Pulmonary artery endothelial cell (primary cell): Measurements from ENCODE around the gene ERH. TPM values are rescaled to one million over a fixed set of nuclear protein-coding genes. Genes with fewer than 3 reads are reported as not detected.
"Not testable (repeated sequence)": the region's sequence is repeated elsewhere in the genome, so short reads cannot be mapped to it uniquely, and the experiment has no call there.

Experiments
- DNase-seq: peaks from one replicate; pipeline ENCODE4 v3.0.0-alpha.2; 2011; ENCODE audit warnings: low read depth, low spot score
- total RNA-seq: library from RNA; depleted of rRNA; stranded (reverse); fragments of >200 nt; gene quantifications from 2 replicates; pipeline ENCODE4 v1.2.3, GENCODE V29; 2014

The ERH gene
- total RNA-seq = 183 and 199 TPM in 2 replicates

GRCh38 chr14:69398053-69398817, at the start of gene ERH, which contains the start of gene SLC39A9:
Gene ERH (minus strand): TSS chr14:69398299. CDS start chr14:69398233, 66 bp downstream.
Gene SLC39A9 (plus strand): TSS chr14:69398692. CDS start chr14:69399370, 678 bp downstream.
- peak; percentile 90 for DNase-seq

DNA sequence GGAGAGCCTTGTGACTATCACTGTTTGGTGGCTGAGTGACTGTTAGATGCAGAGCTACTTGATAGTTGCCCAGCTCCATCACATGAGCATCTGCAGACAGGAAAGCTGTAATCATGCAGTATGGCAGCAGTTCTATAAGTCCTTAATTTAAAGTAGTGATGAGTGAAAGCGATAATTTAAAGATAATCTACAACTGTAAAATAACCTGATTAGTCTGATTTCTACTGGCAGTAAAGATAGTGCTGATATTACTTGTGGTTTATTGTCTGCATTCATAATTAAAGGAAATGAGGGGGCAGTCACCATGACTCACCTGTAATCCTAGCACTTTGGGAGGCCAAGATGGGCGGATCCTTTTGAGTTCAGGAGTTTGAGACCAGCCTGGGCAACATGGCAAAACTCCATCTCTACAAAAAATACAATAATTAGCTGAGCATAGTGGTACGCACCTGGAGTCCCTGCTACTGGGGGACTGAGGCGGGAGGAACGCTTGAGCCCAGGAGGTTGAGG, 45.3 kb upstream of the ERH start:
- no peak for DNase-seq

DNA sequence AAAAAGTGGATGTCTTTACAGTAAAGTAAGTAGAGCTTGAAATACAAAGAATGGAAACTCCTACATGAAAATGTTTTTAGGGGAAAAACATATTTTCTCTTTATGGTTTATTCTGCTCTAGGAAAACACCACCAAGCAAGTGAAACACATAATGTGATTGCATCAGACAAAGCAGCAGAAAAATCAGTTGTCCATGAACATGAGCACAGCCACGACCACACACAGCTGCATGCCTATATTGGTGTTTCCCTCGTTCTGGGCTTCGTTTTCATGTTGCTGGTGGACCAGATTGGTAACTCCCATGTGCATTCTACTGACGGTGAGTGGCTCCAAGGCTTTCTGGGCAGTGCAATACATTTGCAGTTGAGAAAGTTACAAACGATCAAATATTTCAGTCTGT, 43.8 kb upstream of the ERH start:
- no peak for DNase-seq

- DNase-seq = no peak
These were observed 41.6 kb upstream of the ERH start for GRCh38 chr14:69439521-69440270.

DNA sequence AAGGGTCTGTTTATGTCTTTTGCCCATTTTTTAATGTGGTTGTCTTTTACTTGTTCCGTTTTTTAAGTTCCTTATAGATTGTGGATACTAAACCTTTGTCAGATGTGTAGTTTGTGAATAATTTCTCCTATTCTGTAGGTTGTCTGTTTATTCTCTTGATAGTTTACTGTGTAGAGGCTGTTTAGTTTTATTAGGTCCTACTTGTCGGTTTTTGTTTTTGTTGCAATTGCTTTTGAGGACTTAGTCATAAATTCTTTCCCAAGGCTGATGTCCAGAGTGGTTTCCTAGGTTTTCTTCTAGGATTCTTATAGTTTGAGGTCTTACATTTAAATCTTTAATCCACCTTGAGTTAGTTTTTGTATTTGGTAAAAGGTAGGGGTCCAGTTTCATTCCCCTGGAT, 34.3 kb upstream of the ERH start:
- no peak for DNase-seq

DNA sequence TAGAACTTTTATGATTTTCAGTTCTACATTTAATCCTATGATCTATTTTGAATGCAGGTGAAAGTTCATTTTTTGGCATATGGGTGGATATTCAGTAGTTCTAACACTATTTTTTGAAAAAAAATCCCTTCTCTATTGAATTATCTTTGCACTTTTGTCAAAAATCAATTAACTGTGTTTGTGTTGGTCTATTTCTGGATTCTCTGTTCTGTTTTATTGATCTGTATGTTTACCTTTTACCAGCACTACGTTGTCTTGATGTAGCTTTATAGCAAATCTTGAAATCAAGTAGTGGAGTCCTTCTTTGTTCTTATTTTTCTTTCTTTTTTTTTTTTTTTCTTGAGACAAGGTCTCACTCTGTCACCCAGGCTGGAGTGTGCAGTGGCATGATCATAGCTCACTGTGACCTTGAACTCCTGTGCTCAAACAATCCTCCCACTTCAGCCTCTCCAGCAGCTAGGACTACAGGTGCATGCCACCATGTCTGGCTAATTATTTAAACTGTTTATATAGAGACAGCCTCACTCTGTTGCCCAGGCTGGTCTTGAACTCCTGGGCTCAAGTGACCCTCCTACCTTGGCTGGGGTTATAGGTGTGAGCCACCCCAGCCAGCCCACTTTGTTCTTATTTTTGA, 32.3 kb upstream of the ERH start:
- no peak for DNase-seq

- DNase-seq = no peak
These were observed 31.5 kb upstream of the ERH start for GRCh38 chr14:69429643-69430042.

DNA sequence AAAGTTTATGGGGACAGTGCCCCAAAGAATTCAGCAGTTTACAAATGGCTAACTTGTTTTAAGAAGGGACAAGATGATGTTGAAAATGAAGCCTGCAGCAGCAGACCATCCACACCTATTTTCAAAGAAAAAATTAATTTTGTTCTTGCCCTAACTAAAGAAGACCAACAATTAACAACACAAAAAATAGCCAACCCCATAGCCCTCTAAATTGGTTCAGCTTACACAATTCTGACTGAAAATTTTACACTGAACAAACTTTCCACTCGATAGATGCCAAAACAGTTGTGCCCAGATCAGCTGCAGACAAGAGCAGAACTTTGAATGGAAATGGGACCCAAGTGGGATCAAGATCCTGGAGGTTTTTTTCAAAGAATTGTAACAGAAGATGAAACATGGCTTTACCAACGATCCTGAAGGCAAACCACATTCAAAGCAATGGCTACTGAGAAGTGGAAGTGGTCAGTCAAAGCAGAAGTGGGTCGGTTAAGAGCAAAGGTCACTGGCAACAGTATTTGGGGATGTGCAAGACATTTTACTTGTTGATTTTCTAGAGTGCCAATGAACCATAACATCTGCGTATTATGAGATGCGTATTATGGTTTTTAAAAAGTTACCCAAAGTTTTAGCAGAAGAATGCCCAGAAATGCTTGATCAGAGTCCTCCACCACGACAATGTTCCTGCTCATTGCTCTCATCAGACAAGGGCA, 30.3 kb upstream of the ERH start:
- DNase-seq = no peak

- no peak for DNase-seq
These were observed 29.5 kb upstream of the ERH start for GRCh38 chr14:69427596-69427995.

- DNase-seq = no peak
These were observed 26.2 kb upstream of the ERH start for GRCh38 chr14:69424149-69424923.

DNA sequence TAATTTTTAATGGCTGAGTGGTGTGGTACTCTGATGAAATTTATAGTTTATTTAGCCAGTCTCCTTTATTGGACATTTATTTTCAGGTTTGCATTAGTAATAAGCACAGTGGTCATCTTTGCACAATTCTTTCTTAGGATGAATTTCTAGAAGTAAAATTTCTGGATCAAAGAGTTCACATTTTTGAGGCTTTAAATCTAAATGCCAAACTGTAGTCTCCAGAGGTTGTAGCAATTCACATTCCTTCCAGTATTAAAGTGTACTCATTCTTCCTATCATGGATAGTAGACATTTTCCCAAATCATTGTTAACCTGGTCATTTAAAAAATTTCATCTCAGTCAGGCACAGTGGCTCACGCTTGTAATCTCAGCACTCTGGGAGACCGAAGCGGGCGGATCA, 25.2 kb upstream of the ERH start:
- DNase-seq = no peak

- not testable (repeated sequence) for DNase-seq
These were observed 18.0 kb upstream of the ERH start for GRCh38 chr14:69416087-69416486.

DNA sequence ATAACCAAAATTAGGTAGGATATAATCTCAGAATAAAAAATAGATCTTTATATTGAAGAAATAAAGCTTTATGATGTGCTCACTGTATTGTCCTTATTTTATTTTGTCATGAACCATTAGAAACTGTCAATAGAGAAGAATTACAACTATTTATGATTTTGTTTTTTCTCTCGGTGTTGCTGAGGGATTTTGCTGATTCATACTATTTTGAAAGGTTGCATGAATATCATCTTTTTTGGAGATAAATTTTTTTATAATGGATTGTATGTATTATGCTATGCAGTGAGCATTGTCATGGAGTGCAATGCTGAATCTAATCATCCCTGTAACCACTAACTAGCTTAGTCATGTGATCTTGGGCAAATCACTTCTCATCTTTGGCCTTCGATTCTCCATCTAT, 15.4 kb upstream of the ERH start:
- no peak for DNase-seq

DNA sequence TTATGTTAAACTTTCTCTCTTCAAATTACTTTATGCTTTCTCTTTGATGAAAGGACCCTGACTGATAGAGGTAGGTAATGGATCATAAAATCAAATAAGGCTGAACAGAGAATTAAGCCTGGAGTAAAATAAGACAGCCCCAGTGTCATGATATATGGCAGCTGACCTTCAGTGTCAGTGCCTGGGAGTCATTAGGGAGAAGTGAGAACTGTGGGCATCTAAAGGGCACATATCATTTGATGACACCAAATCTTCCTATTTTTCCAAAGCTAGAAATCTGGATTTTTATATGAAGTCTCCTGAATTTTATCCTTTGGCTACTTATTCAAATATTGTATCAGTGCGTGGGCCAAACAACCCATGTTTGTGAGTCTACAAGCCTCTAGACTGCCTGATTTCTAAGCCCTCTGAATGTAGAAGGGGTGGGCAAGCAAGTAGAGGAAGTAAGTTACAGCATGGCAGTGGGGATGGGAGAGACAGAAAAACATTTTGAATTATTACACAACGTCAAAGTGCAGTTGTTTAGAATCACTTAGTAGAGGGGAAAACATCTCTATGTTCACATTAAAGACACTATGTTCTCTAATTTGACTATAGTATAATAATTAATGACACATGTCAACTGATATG, 10.3 kb upstream of the ERH start:
- DNase-seq = no peak

DNA sequence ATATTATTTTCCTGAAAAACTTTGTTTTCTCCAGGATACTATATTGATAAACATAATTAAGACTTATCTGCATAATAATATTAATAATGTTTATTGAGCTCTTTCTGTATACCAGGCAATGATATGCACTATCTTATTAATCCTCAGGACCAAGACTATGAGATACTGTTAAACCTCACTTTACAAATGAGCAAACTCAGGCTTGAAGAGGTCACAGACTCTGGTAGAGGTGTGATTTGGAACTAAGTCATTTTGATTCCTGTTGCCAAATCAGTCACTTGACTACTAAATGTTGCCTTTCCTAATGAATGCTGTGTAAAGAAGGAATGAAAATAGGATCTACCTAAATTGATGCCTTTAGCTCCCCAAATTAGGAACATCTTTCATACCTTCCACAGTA, 7.7 kb upstream of the ERH start:
- no peak for DNase-seq

- DNase-seq = no peak
These were observed 6.8 kb upstream of the ERH start for GRCh38 chr14:69404883-69405282.

DNA sequence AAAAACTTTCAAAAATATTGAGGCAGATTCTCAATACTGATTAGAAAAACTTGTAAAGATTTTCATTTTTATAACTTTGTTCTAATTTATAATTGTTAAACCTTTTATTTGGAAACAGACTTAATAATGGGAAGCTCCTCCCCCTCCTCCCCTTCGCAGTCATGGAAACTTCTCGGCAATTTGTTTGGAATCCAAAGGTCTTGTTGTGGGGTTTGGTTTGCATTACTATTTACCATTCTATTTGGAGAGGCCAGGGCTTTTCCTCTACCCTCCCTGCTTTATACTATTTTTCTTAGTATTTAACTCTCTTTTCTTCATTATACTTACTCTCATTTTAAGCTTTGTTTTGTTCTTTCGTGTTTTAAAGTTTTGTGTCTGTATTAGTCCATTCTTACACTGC, 6.4 kb upstream of the ERH start:
- DNase-seq = no peak

DNA sequence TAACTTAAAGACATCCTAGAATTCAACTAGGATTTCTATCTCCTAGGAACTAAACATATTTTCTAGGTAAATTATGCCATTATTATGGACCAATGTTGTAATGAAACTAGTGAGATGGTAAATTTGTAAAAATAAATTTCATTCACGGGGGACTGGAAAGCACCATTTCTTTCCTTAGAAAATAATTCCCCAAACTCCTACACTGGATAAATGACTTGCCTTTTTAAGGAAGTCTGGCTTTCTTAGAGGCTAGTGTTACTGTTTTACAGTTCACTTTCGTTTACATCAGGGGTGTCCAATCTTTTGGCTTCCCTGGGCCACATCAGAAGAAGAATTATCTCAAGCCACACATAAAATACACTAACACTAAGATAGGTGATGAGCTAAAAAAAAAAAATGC, 3.7 kb upstream of the ERH start:
- no peak for DNase-seq

GRCh38 chr14:69400154-69400553, 2.1 kb upstream of the ERH start:
- no peak for DNase-seq

GRCh38 chr14:69399750-69400149, 1.7 kb upstream of the ERH start:
- no peak for DNase-seq
